ENCODE results near the gene CLEC3B. TPM values are rescaled to one million over a fixed set of nuclear protein-coding genes. Genes with fewer than 3 reads are reported as not detected.

Gene CLEC3B
- total and polyA plus RNA-seq, 2 of the 8 experiments (the other 6 are each of a cell fraction or from before 2014, with no cell fraction given) = 0.32 TPM; not detected in 1

GRCh38 chr3:44981220-44981619 is 44.9 kb upstream of the CLEC3B start (continued):
- no peak for TF ChIP-seq JUN (IDR thresholded peaks at IDR 0.05; ENCODE audit: low read depth, low read length)
- TF ChIP-seq TAF7 (optimal IDR thresholded peaks at IDR 0.05; ENCODE audit: borderline replicate concordance, low read depth, low read length) = no peak
